ENCODE data around the gene RAPGEF4.

- TF ChIP-seq CTCF (IDR thresholded peaks at IDR 0.05) (no peak), POLR2A (IDR thresholded peaks at IDR 0.05) (no peak)
These were observed 13.7 kb downstream of the RAPGEF4 start for GRCh38 chr2:172749388-172749787.
